ENCODE data around the gene PGAP2. TPM values are rescaled to one million over a fixed set of nuclear protein-coding genes. Genes with fewer than 3 reads are reported as not detected.

Gene PGAP2
- total and polyA plus RNA-seq, 2 of the 13 experiments (the other 11 are each of a cell fraction or from before 2014, with no cell fraction given): 21.5 to 47.8 TPM

DNA sequence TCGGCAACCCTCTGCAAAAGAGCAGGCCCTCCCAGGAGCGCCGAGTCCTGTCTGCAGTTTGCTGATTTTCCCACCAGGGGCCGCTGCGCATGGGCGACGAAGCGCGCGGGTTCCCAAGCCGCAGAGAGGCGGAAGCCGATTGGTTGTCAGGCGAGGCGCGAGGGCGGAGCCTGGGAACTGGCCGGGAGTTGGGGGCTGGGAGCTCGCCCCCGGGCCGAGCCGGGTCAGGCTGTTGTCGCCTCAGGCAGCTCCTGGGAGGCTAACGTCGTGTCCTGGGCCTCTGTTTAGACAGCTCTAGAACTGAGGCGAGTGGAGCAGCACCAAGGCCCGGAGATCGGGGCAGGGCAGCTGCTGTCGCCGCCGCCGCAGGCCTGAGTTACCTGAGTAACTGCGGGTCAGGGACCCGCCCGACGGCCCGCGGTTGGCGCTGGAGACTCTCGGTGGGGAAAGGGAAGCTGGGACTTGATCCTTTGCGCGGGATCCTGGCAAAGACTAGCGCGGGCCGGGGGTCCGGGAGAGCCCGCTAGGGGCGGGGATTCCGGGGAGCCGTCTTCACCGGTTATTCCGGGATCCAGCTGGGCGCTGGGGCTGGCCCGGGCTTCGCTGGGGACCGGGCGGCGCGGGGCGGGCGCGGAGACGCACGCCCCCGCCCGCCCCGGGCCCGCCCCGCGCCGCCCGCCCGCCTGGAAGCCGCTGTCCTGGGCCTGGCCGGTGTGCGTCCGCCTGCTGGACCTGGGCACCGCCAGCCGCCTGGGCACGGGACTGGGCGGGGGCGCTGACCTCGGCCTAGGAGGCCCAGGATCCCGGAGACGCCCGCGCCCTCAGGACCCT is 46.8 kb downstream of the PGAP2 start, which contains the start of gene STIM1 (continued):
- TF ChIP-seq CENPBD1 (CRISPR knock-in tag; IDR thresholded peaks at IDR 0.05; ENCODE audit: borderline replicate concordance, low read depth): no peak
- peak; percentile 23; the same call in 1 of the 2 replicates for TF ChIP-seq ZNF784 (CRISPR knock-in tag; IDR thresholded peaks at IDR 0.05; ENCODE audit: borderline replicate concordance)
- no peak for TF ChIP-seq MTERF4 (CRISPR knock-in tag; IDR thresholded peaks at IDR 0.05)
- peak; percentile 95 for TF ChIP-seq RAD21 (CRISPR knock-in tag; IDR thresholded peaks at IDR 0.05)
- TF ChIP-seq TOPORS (CRISPR knock-in tag; IDR thresholded peaks at IDR 0.05): no peak
- no peak for TF ChIP-seq PRDM4 (CRISPR knock-in tag; IDR thresholded peaks at IDR 0.05; ENCODE audit: borderline replicate concordance)
- no peak; the same call in 1 of the 2 replicates for TF ChIP-seq ZNF557 (CRISPR knock-in tag; IDR thresholded peaks at IDR 0.05)
- TF ChIP-seq, protein P1, sequence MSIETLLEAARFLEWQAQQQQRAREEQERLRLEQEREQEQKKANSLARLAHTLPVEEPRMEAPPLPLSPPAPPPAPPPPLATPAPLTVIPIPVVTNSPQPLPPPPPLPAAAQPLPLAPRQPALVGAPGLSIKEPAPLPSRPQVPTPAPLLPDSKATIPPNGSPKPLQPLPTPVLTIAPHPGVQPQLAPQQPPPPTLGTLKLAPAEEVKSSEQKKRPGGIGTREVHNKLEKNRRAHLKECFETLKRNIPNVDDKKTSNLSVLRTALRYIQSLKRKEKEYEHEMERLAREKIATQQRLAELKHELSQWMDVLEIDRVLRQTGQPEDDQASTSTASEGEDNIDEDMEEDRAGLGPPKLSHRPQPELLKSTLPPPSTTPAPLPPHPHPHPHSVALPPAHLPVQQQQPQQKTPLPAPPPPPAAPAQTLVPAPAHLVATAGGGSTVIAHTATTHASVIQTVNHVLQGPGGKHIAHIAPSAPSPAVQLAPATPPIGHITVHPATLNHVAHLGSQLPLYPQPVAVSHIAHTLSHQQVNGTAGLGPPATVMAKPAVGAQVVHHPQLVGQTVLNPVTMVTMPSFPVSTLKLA (IDR thresholded peaks at IDR 0.05): no peak
- TF ChIP-seq MAFG (CRISPR knock-in tag; IDR thresholded peaks at IDR 0.05): no peak
- TF ChIP-seq ZNF496 (CRISPR knock-in tag; IDR thresholded peaks at IDR 0.05; ENCODE audit: insufficient replicate concordance): no peak
- TF ChIP-seq GABPB1 (CRISPR knock-in tag; IDR thresholded peaks at IDR 0.05): peak; percentile 78
- TF ChIP-seq ERF (CRISPR knock-in tag; IDR thresholded peaks at IDR 0.05): peak; percentile 68; the same call in 1 of the 2 replicates
- TF ChIP-seq, protein P2, sequence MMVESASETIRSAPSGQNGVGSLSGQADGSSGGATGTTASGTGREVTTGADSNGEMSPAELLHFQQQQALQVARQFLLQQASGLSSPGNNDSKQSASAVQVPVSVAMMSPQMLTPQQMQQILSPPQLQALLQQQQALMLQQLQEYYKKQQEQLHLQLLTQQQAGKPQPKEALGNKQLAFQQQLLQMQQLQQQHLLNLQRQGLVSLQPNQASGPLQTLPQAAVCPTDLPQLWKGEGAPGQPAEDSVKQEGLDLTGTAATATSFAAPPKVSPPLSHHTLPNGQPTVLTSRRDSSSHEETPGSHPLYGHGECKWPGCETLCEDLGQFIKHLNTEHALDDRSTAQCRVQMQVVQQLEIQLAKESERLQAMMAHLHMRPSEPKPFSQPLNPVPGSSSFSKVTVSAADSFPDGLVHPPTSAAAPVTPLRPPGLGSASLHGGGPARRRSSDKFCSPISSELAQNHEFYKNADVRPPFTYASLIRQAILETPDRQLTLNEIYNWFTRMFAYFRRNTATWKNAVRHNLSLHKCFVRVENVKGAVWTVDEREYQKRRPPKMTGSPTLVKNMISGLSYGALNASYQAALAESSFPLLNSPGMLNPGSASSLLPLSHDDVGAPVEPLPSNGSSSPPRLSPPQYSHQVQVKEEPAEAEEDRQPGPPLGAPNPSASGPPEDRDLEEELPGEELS (CRISPR knock-in tag; IDR thresholded peaks at IDR 0.05): peak; percentile 44
- TF ChIP-seq TEAD3 (CRISPR knock-in tag; optimal IDR thresholded peaks at IDR 0.05; ENCODE audit: borderline replicate concordance): peak; percentile 25
- no peak; the same call in 1 of the 2 replicates for TF ChIP-seq ZNF138 (CRISPR knock-in tag; IDR thresholded peaks at IDR 0.05; ENCODE audit: low read depth)
- no peak for TF ChIP-seq KLF13 (CRISPR knock-in tag; IDR thresholded peaks at IDR 0.05)
- TF ChIP-seq, protein P3, sequence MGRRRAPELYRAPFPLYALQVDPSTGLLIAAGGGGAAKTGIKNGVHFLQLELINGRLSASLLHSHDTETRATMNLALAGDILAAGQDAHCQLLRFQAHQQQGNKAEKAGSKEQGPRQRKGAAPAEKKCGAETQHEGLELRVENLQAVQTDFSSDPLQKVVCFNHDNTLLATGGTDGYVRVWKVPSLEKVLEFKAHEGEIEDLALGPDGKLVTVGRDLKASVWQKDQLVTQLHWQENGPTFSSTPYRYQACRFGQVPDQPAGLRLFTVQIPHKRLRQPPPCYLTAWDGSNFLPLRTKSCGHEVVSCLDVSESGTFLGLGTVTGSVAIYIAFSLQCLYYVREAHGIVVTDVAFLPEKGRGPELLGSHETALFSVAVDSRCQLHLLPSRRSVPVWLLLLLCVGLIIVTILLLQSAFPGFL (CRISPR knock-in tag; IDR thresholded peaks at IDR 0.05): no peak
- TF ChIP-seq ZBTB20 (CRISPR knock-in tag; IDR thresholded peaks at IDR 0.05; ENCODE audit: borderline replicate concordance, low read depth): no peak

Data from HepG2 (cell line).